LNCAP (cell line): Measurements from ENCODE around the gene VWA3A.
A peak's percentile ranks its signal among the peaks of the same experiment; 100 is the strongest.

Experiments used
- TF ChIP-seq, protein P1 (sequence below): fragments of 450-650 bp; IDR thresholded peaks from 2 replicates; pipeline ENCODE4 v1.5.1; 2017; ENCODE audit warnings: mild to moderate bottlenecking

Gene VWA3A

GRCh38 chr16:22138482-22138881, 46.1 kb downstream of the VWA3A start:
- TF ChIP-seq, protein P1, sequence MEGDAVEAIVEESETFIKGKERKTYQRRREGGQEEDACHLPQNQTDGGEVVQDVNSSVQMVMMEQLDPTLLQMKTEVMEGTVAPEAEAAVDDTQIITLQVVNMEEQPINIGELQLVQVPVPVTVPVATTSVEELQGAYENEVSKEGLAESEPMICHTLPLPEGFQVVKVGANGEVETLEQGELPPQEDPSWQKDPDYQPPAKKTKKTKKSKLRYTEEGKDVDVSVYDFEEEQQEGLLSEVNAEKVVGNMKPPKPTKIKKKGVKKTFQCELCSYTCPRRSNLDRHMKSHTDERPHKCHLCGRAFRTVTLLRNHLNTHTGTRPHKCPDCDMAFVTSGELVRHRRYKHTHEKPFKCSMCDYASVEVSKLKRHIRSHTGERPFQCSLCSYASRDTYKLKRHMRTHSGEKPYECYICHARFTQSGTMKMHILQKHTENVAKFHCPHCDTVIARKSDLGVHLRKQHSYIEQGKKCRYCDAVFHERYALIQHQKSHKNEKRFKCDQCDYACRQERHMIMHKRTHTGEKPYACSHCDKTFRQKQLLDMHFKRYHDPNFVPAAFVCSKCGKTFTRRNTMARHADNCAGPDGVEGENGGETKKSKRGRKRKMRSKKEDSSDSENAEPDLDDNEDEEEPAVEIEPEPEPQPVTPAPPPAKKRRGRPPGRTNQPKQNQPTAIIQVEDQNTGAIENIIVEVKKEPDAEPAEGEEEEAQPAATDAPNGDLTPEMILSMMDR = no peak

DNA sequence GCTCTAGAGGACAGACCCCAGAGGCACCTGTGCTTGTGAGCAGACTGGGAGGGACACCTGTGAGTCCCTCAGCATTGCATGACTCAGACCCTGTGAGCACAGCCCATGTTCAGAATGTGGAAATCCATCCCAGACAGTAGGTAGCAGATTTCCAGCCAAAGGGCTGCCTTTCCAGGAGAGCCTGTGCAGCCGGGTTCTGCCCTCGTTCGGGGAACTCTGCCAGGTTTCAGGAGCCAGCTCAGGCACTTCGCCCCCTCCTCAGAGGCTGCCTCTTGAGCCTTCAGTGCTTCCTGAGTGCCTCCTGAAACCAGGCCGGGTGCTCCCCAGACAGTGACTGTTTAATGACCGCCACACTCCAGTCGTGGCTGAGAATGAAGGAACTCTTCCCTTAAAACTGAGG, 46.7 kb downstream of the VWA3A start:
- TF ChIP-seq, protein P1 = no peak

- TF ChIP-seq, protein P1 = no peak
Measured at GRCh38 chr16:22139732-22140131, 47.4 kb downstream of the VWA3A start.

- TF ChIP-seq, protein P1 = peak; percentile 45
Measured at GRCh38 chr16:22141767-22142166, 49.4 kb downstream of the VWA3A start.

- TF ChIP-seq, protein P1 = no peak
Measured at GRCh38 chr16:22144520-22144919, 52.2 kb downstream of the VWA3A start.

- TF ChIP-seq, protein P1 = no peak
Measured at GRCh38 chr16:22147853-22148252, 55.5 kb downstream of the VWA3A start.

GRCh38 chr16:22151246-22151998, 59.1 kb downstream of the VWA3A start:
- TF ChIP-seq, protein P1 = no peak

DNA sequence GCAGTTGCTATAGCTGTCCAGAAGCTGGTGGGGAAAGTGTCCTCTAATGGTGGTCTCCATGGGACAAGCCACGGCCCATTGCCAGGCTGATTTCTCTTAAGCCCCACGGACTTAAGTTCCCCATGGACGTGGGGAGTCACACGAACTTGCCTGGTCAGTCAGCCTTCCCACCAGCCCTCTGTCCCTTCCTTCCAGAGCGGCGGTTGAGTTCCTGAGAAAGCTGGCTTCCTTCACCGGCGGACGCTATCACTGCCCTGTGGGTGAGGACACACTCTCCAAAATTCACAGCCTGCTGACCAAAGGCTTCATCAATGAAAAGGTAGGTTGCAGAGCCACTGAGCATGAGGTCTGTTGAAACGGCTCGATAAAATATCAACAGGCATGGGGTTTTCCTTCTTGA, 60.0 kb downstream of the VWA3A start:
- TF ChIP-seq, protein P1 = no peak
